ENCODE results near the gene SYNJ1. TPM values are rescaled to one million over a fixed set of nuclear protein-coding genes. Genes with fewer than 3 reads are reported as not detected.
"Not testable (repeated sequence)": the region's sequence is repeated elsewhere in the genome, so short reads cannot be mapped to it uniquely, and the experiment has no call there.

The SYNJ1 gene
- total RNA-seq, 1 donor from 2014 or later: 11.1 TPM

- no peak for DNase-seq (ENCODE audit: missing footprints)
Observed at GRCh38 chr21:32648165-32648564, 79.6 kb downstream of the SYNJ1 start.

GRCh38 chr21:32645261-32646182 is 82.3 kb downstream of the SYNJ1 start:
- no peak for DNase-seq (ENCODE audit: missing footprints)
- intact Hi-C loops (cut with DNase I): no loop called here
- no peak for ATAC-seq

More at GRCh38 chr21:32648165-32648564, 79.6 kb downstream of the SYNJ1 start:
- intact Hi-C loops (cut with DNase I): no loop called here
- no peak for ATAC-seq

- ATAC-seq (no peak), DNase-seq (ENCODE audit: missing footprints) (no peak)
- intact Hi-C loops (cut with DNase I): no loop called here
Observed at GRCh38 chr21:32641710-32642698, 85.8 kb downstream of the SYNJ1 start.

GRCh38 chr21:32626621-32627196 is 101.1 kb downstream of the SYNJ1 start:
- intact Hi-C loops (cut with DNase I): no loop called here
- no peak for DNase-seq (ENCODE audit: missing footprints)
- no peak for ATAC-seq

GRCh38 chr21:32618218-32618617 is 109.6 kb downstream of the SYNJ1 start:
- DNase-seq (ENCODE audit: missing footprints); intact Hi-C loops (cut with DNase I); ATAC-seq: not testable (repeated sequence)

- ATAC-seq (no peak), DNase-seq (ENCODE audit: missing footprints) (no peak)
- intact Hi-C loops (cut with DNase I): loop anchor here (5.0 kb wide), 1 partner anchor 201 kb away; the partner anchor contains the start of gene EVA1C
Observed at GRCh38 chr21:32613436-32614043, 114.3 kb downstream of the SYNJ1 start.

GRCh38 chr21:32612999-32613337 is 114.8 kb downstream of the SYNJ1 start:
- intact Hi-C loops (cut with DNase I): loop anchor here (5.0 kb wide), 1 partner anchor 201 kb away; the partner anchor contains the start of gene EVA1C
- DNase-seq (ENCODE audit: missing footprints) (no peak), ATAC-seq (no peak)

GRCh38 chr21:32612075-32612998 is 115.5 kb downstream of the SYNJ1 start, which contains the start of gene CFAP298:
Gene CFAP298 (minus strand): TSS chr21:32612377. CDS start chr21:32612243, 134 bp downstream.
- ATAC-seq (peak; percentile 96), DNase-seq (ENCODE audit: missing footprints) (peak; percentile 91)
- intact Hi-C loops (cut with DNase I): loop anchor here (5.0 kb wide), 1 partner anchor 200 kb away; the partner anchor contains the start of gene EVA1C

GRCh38 chr21:32611471-32611997 is 116.3 kb downstream of the SYNJ1 start:
- peak; percentile 61 for DNase-seq (ENCODE audit: missing footprints)
- intact Hi-C loops (cut with DNase I): loop anchor here (5.0 kb wide), 1 partner anchor 199 kb away; the partner anchor contains the start of gene EVA1C
- peak; percentile 11 for ATAC-seq

- intact Hi-C loops (cut with DNase I): loop anchor here (5.0 kb wide), 1 partner anchor 199 kb away; the partner anchor contains the start of gene EVA1C
- not testable (repeated sequence) for ATAC-seq; DNase-seq (ENCODE audit: missing footprints)
Observed at GRCh38 chr21:32610940-32611339, 116.9 kb downstream of the SYNJ1 start.

- intact Hi-C loops (cut with DNase I): no loop called here
- DNase-seq (ENCODE audit: missing footprints): no peak
- no peak for ATAC-seq
Observed at GRCh38 chr21:32608851-32609250, 119.0 kb downstream of the SYNJ1 start.

- DNase-seq (ENCODE audit: missing footprints) (no peak), ATAC-seq (no peak)
- intact Hi-C loops (cut with DNase I): no loop called here
Observed at GRCh38 chr21:32605469-32605868, 122.3 kb downstream of the SYNJ1 start.

GRCh38 chr21:32604464-32604863 is 123.3 kb downstream of the SYNJ1 start:
- ATAC-seq (no peak), DNase-seq (ENCODE audit: missing footprints) (no peak)
- intact Hi-C loops (cut with DNase I): no loop called here

GRCh38 chr21:32603131-32603530 is 124.7 kb downstream of the SYNJ1 start:
- no peak for ATAC-seq
- intact Hi-C loops (cut with DNase I): no loop called here

GRCh38 chr21:32602099-32602498 is 125.7 kb downstream of the SYNJ1 start:
- intact Hi-C loops (cut with DNase I): no loop called here
- no peak for ATAC-seq
- no peak for DNase-seq (ENCODE audit: missing footprints)

More at GRCh38 chr21:32603131-32603530, 124.7 kb downstream of the SYNJ1 start:
- no peak for DNase-seq (ENCODE audit: missing footprints)

GRCh38 chr21:32599526-32599925 is 128.3 kb downstream of the SYNJ1 start:
- no peak for ATAC-seq
- intact Hi-C loops (cut with DNase I): no loop called here
- DNase-seq (ENCODE audit: missing footprints): no peak

- intact Hi-C loops (cut with DNase I): no loop called here
- no peak for ATAC-seq
- no peak for DNase-seq (ENCODE audit: missing footprints)
Observed at GRCh38 chr21:32599091-32599490, 128.7 kb downstream of the SYNJ1 start.

Measured in Right ventricle myocardium inferior (tissue), 1 donor.